Neural progenitor cell (in vitro differentiated cells): Measurements from ENCODE around the gene PPP2R2C. TPM values are rescaled to one million over a fixed set of nuclear protein-coding genes. Genes with fewer than 3 reads are reported as not detected.

Source experiments
- DNase-seq: peaks from one replicate; pipeline ENCODE4 v3.0.0-alpha.2; 2016; ENCODE audit warnings: low spot score
- H2AFZ ChIP-seq: fragments of 200-600 bp; sonication (generic); replicated peaks from 2 replicates; pipeline ENCODE4 v1.6.1; 2016; ENCODE audit warnings: antibody characterized with exemption
- H3F3A ChIP-seq: fragments of 200-600 bp; sonication (generic); 2 replicates; pipeline ENCODE4 v1.6.1; 2016; ENCODE audit warnings: antibody characterized with exemption, low read depth
- H3K27ac ChIP-seq: fragments of 200-600 bp; sonication (generic); 2 replicates; pipeline ENCODE4 v1.5.1; 2016; ENCODE audit warnings: mild to moderate bottlenecking
- H3K27me3 ChIP-seq: fragments of 200-600 bp; sonication (generic); 2 replicates; pipeline ENCODE4 v1.6.1; 2016; ENCODE audit warnings: mild to moderate bottlenecking, moderate library complexity
- H3K36me3 ChIP-seq: fragments of 200-600 bp; sonication (generic); 2 replicates; pipeline ENCODE4 v1.5.1; 2016
- H3K4me1 ChIP-seq: fragments of 200-600 bp; sonication (generic); 2 replicates; pipeline ENCODE4 v1.6.1; 2016; ENCODE audit warnings: mixed run types
- H3K4me2 ChIP-seq: fragments of 200-600 bp; sonication (generic); 2 replicates; pipeline ENCODE4 v1.6.1; 2016
- H3K4me3 ChIP-seq: fragments of 200-600 bp; sonication (generic); 2 replicates; pipeline ENCODE4 v1.5.1; 2016
- H3K79me2 ChIP-seq: fragments of 200-600 bp; sonication (generic); 2 replicates; pipeline ENCODE4 v1.6.1; 2016; ENCODE audit warnings: low read depth
- H3K9ac ChIP-seq: fragments of 200-600 bp; sonication (generic); 2 replicates; pipeline ENCODE4 v1.6.1; 2016
- H3K9me3 ChIP-seq: fragments of 200-600 bp; sonication (generic); 2 replicates; pipeline ENCODE4 v1.5.1; 2016; ENCODE audit warnings: low read depth
- H4K20me1 ChIP-seq: fragments of 200-600 bp; sonication (generic); 2 replicates; pipeline ENCODE4 v1.6.1; 2016; ENCODE audit warnings: low read depth
- H3K27ac Mint-ChIP-seq: 3 replicates; pipeline ENCODE4 v1.8.0; 2021; ENCODE audit warnings: mixed read lengths
- H3K27me3 Mint-ChIP-seq: 2 replicates; pipeline ENCODE4 v1.8.0; 2022; ENCODE audit warnings: low read depth, mild to moderate bottlenecking, inconsistent platforms, moderate library complexity, mixed read lengths; ENCODE audit not compliant: insufficient read depth
- H3K36me3 Mint-ChIP-seq: 3 replicates; pipeline ENCODE4 v1.8.0; 2021; ENCODE audit warnings: mixed read lengths
- H3K4me1 Mint-ChIP-seq: 3 replicates; pipeline ENCODE4 v1.8.0; 2021; ENCODE audit warnings: mixed read lengths
- H3K4me3 Mint-ChIP-seq: 3 replicates; pipeline ENCODE4 v1.8.0; 2021; ENCODE audit warnings: mild to moderate bottlenecking, moderate library complexity, mixed read lengths
- H3K9me3 Mint-ChIP-seq: 3 replicates; pipeline ENCODE4 v1.8.0; 2020; ENCODE audit warnings: mixed read lengths
- CTCF ChIP-seq: fragments of 200-600 bp; sonication (generic); IDR thresholded peaks from 2 replicates; pipeline ENCODE4 v1.5.1; 2017; ENCODE audit warnings: antibody characterized with exemption, mild to moderate bottlenecking
- EZH2 ChIP-seq: fragments of 200-600 bp; sonication (generic); IDR thresholded peaks from 2 replicates; pipeline ENCODE4 v1.6.1; 2017; ENCODE audit warnings: antibody characterized with exemption, mild to moderate bottlenecking, moderate library complexity
- EZH2phosphoT487 ChIP-seq: fragments of 200-600 bp; sonication (generic); IDR thresholded peaks from 2 replicates; pipeline ENCODE4 v1.6.1; 2017; ENCODE audit warnings: antibody characterized with exemption
- total RNA-seq: library from RNA; depleted of rRNA; stranded (reverse); fragments of >200 nt; gene quantifications from 2 replicates; pipeline ENCODE4 v1.2.3, GENCODE V29; 2015; ENCODE audit warnings: low replicate concordance

Gene PPP2R2C
- total RNA-seq, 1 donor from 2014 or later = 3.5 TPM

GRCh38 chr4:6487466-6487865, 15.1 kb upstream of the PPP2R2C start:
- no peak overlapping the region for H3K4me3 Mint-ChIP-seq
- H2AFZ ChIP-seq = no peak overlapping the region
- peaks cover 8% of the 10 kb centered on the region for H3K9me3 ChIP-seq
- no peak overlapping the region for H3K27ac Mint-ChIP-seq
- H4K20me1 ChIP-seq = no peaks in the 10 kb centered on the region
- TF ChIP-seq CTCF = no peak
- no peak for TF ChIP-seq EZH2phosphoT487
- TF ChIP-seq EZH2 = no peak
- H3K4me1 Mint-ChIP-seq = no peaks in the 10 kb centered on the region
- peaks cover 8% of the 10 kb centered on the region for H3K9me3 Mint-ChIP-seq
- H3K36me3 Mint-ChIP-seq = no peaks in the 10 kb centered on the region
- no peak overlapping the region for H3K9ac ChIP-seq
- peaks cover 35% of the 10 kb centered on the region for H3K27me3 ChIP-seq
- peaks cover 8% of the 10 kb centered on the region for H3K27me3 Mint-ChIP-seq
- H3F3A ChIP-seq = no peaks in the 10 kb centered on the region
- H3K27ac ChIP-seq = no peak overlapping the region
- DNase-seq = no peak
- H3K4me3 ChIP-seq = no peak overlapping the region
- no peaks in the 10 kb centered on the region for H3K36me3 ChIP-seq
- H3K4me2 ChIP-seq = no peak overlapping the region
- no peaks in the 10 kb centered on the region for H3K4me1 ChIP-seq
- H3K79me2 ChIP-seq = no peaks in the 10 kb centered on the region

GRCh38 chr4:6480534-6481088, 8.2 kb upstream of the PPP2R2C start:
- DNase-seq = no peak
- Mint-ChIP-seq H3K36me3 (no peaks in the 10 kb centered on the region), H3K9me3 (peaks cover 1% of the 10 kb centered on the region), H3K27ac (no peak overlapping the region), H3K27me3 (peaks cover 18% of the 10 kb centered on the region), H3K4me3 (no peak overlapping the region), H3K4me1 (no peaks in the 10 kb centered on the region)
- Histone ChIP-seq H4K20me1 (no peaks in the 10 kb centered on the region), H3K4me1 (no peaks in the 10 kb centered on the region), H3K27me3 (peaks cover 15% of the 10 kb centered on the region), H3F3A (no peaks in the 10 kb centered on the region), H2AFZ (no peak overlapping the region), H3K9ac (no peak overlapping the region), H3K4me3 (no peak overlapping the region), H3K4me2 (no peak overlapping the region), H3K36me3 (no peaks in the 10 kb centered on the region), H3K9me3 (peaks cover 6% of the 10 kb centered on the region), H3K79me2 (no peaks in the 10 kb centered on the region), H3K27ac (no peak overlapping the region)
- TF ChIP-seq EZH2 (no peak), CTCF (no peak), EZH2phosphoT487 (no peak)

- Mint-ChIP-seq H3K4me3 (no peak overlapping the region), H3K27ac (no peak overlapping the region), H3K9me3 (no peaks in the 10 kb centered on the region), H3K36me3 (no peaks in the 10 kb centered on the region), H3K27me3 (peaks cover 33% of the 10 kb centered on the region), H3K4me1 (no peaks in the 10 kb centered on the region)
- Histone ChIP-seq H3K27me3 (peaks cover 20% of the 10 kb centered on the region), H3K4me1 (no peaks in the 10 kb centered on the region), H3K4me2 (no peak overlapping the region), H4K20me1 (peaks cover 6% of the 10 kb centered on the region), H3K4me3 (no peak overlapping the region), H3K79me2 (no peaks in the 10 kb centered on the region), H3K9ac (no peak overlapping the region), H3K27ac (no peak overlapping the region), H3K9me3 (no peaks in the 10 kb centered on the region), H3K36me3 (no peaks in the 10 kb centered on the region), H3F3A (peaks cover 2% of the 10 kb centered on the region), H2AFZ (no peak overlapping the region)
- DNase-seq = no peak
- no peak for TF ChIP-seq CTCF
- no peak for TF ChIP-seq EZH2phosphoT487
- no peak for TF ChIP-seq EZH2
Measured at GRCh38 chr4:6478546-6479220, 6.3 kb upstream of the PPP2R2C start.
